GM19035 (cell line): Measurements from ENCODE around the gene R3HCC1L.
"Not testable (repeated sequence)": the region's sequence is repeated elsewhere in the genome, so short reads cannot be mapped to it uniquely, and the experiment has no call there.

Experiments
- ATAC-seq: cut with Tn5 transposase; IDR thresholded peaks from one replicate; pipeline ENCODE4 v1.9.1; 2021; ENCODE audit not compliant: unreplicated experiment

The R3HCC1L gene

GRCh38 chr10:98170249-98171117, 36.0 kb downstream of the R3HCC1L start:
- peak; percentile 56 for ATAC-seq

- ATAC-seq = no peak
These were observed 37.6 kb downstream of the R3HCC1L start for GRCh38 chr10:98172073-98172472.

GRCh38 chr10:98172495-98172894, 38.0 kb downstream of the R3HCC1L start:
- ATAC-seq = no peak

- ATAC-seq = no peak
These were observed 38.8 kb downstream of the R3HCC1L start for GRCh38 chr10:98173260-98173659.

GRCh38 chr10:98182351-98182915, 48.0 kb downstream of the R3HCC1L start:
- ATAC-seq = not testable (repeated sequence)

GRCh38 chr10:98186681-98187080, 52.2 kb downstream of the R3HCC1L start:
- no peak for ATAC-seq

- not testable (repeated sequence) for ATAC-seq
These were observed 56.3 kb downstream of the R3HCC1L start for GRCh38 chr10:98190773-98191172.

GRCh38 chr10:98193037-98193436, 58.6 kb downstream of the R3HCC1L start:
- no peak for ATAC-seq

- no peak for ATAC-seq
These were observed 60.2 kb downstream of the R3HCC1L start for GRCh38 chr10:98194633-98195032.

- no peak for ATAC-seq
These were observed 60.7 kb downstream of the R3HCC1L start for GRCh38 chr10:98195120-98195519.

GRCh38 chr10:98196985-98197384, 62.5 kb downstream of the R3HCC1L start:
- no peak for ATAC-seq

- no peak for ATAC-seq
These were observed 67.3 kb downstream of the R3HCC1L start for GRCh38 chr10:98201760-98202159.

GRCh38 chr10:98202378-98202777, 67.9 kb downstream of the R3HCC1L start:
- no peak for ATAC-seq

- no peak for ATAC-seq
These were observed 70.9 kb downstream of the R3HCC1L start for GRCh38 chr10:98205351-98205750.

GRCh38 chr10:98208925-98209324, 74.5 kb downstream of the R3HCC1L start:
- no peak for ATAC-seq

GRCh38 chr10:98209441-98209840, 75.0 kb downstream of the R3HCC1L start:
- no peak for ATAC-seq

- ATAC-seq = no peak
These were observed 77.7 kb downstream of the R3HCC1L start for GRCh38 chr10:98212196-98212595.

- ATAC-seq = no peak
These were observed 79.3 kb downstream of the R3HCC1L start for GRCh38 chr10:98213740-98214139.

- ATAC-seq = no peak
These were observed 80.9 kb downstream of the R3HCC1L start for GRCh38 chr10:98215373-98215772.

- no peak for ATAC-seq
These were observed 83.3 kb downstream of the R3HCC1L start for GRCh38 chr10:98217801-98218200.

GRCh38 chr10:98223874-98224273, 89.4 kb downstream of the R3HCC1L start:
- no peak for ATAC-seq

GRCh38 chr10:98224509-98224908, 90.1 kb downstream of the R3HCC1L start:
- ATAC-seq = no peak
